HG03095 (cell line): ENCODE results near the gene FMNL2.

Experiments used
- ATAC-seq: cut with Tn5 transposase; IDR thresholded peaks from one replicate; pipeline ENCODE4 v1.9.1; 2021; ENCODE audit warnings: moderate library complexity; ENCODE audit not compliant: unreplicated experiment

Gene FMNL2

GRCh38 chr2:152421521-152422370 is 86.8 kb downstream of the FMNL2 start:
- no peak for ATAC-seq

- no peak for ATAC-seq
Observed at GRCh38 chr2:152423684-152424083, 88.7 kb downstream of the FMNL2 start.

- ATAC-seq: no peak
Observed at GRCh38 chr2:152425765-152426727, 91.1 kb downstream of the FMNL2 start.

- no peak for ATAC-seq
Observed at GRCh38 chr2:152426801-152427200, 91.8 kb downstream of the FMNL2 start.

DNA sequence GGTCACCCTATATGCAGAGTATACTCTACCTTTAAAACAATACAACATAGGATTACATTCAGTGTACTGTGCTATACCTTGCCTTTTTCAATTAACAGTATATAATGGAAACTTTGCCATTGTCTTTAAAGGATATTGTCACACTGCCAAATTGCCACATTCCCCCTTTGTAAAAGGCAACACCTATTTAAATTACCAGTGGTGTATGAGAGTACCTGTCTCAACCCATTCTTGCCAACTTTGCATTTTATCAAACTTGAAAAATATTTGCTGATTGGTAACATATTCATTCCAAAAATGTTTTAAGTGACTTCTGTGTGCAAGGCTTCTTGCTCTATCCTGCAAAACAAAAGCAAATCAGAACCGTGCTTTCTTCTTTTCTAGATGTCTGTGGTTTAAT is 92.9 kb downstream of the FMNL2 start:
- no peak for ATAC-seq

DNA sequence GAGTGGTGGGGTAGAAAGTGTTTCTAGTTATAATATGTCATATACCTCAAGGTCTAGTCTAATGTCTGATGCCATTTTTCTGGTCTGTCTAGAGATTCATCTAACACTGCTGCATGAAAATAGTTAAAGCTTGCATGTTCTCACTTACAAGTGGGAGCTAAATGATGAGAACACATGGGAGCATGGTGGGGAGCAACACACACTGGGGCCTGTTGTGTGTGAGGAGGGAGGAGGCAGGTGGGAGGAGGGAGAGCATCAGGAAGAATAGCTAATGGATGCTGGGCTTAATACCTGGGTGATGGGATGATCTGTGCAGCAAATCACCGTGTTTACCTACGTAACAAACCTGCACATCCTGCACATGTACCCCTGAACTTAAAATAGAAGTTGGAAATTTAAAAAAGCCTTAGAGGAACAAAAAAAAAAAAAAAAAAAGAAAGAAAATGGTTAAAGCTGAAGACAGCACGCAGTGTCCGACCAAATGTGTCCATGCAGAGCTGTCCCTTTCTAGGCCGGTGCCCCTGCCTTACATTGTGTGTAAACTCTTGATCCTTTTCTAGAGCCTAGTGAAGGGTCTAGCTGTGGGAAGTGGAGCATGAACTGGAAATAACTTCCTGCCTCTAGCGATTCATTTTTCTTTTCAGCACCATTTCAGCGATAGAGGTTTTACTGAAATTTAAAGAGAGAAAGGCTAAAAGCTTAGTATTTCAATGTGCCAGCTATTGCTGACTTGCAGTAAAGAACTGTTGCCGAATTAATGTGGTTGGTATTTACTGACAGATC is 94.0 kb downstream of the FMNL2 start:
- no peak for ATAC-seq

DNA sequence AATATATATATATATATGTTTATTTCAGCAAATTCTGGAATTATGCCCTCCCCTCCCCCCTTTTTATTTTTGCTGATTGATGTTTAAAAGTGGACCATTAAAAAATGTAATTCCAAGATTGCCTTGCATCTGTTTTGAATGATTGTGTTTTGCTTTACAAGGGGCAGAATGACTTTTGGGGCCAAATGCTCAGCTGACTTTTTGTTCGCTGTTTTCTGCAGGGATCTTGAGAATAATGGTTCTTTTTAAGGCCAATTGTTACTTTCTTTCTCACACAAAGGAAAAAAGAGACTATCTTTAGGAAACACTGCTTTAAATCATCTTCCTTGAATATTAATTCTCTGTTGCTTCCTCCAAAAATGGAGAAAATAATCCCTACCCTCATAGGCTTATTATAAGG is 95.9 kb downstream of the FMNL2 start:
- ATAC-seq: no peak

DNA sequence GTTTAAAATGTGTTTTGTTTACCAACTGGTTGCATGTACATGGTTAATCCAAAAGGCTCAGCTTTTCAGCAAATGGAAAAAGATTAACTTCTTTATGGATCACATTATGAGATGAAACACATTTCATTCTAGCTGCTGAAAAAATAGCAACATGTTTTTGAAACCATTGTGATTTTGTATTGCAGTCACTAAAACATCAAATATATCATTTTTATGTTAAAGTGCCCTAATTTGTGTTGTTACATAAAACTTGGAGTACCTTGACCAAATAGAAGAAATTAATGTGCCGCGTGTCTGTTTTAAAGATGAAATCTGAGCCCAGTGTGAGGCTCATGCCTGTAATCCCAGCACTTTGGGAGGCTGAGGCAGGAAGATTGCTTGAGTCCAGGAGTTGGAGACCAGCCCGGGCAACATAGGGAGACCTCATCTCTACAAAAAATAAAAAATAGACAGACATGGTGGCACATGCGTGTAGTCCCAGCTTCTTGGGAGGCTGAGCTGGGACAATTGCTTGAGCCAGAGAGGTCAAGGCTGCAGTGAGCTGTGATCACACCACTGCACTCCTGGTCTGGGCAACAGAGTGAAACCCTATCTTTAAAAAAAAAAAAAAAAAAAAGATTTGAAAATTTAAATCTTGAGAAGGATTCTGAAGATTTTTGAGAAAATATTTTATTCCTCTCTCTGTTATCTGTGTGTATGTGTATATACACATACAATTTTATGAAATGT is 96.6 kb downstream of the FMNL2 start:
- no peak for ATAC-seq

DNA sequence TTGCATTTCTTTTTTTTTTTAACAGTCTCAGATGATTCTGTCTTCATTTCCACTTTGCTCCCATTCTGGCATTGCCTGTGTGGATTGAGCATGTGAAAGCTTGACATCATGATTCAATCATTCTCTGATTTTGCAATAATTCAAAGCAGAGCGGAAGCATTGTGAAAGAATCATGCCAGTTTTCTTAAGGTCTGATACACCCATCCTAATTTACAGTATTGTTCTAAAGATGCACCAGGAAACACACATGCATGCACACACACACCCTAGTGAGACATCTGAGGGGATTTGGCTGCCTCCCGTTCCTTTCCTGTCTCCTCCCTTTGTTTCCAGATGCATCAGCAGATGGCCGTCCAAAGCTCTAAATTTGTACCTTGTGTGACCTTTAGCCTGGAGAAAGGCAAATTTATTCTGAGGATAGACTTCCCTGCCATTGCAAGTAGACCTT is 97.3 kb downstream of the FMNL2 start:
- ATAC-seq: no peak

- no peak for ATAC-seq
Observed at GRCh38 chr2:152432765-152433164, 97.8 kb downstream of the FMNL2 start.

DNA sequence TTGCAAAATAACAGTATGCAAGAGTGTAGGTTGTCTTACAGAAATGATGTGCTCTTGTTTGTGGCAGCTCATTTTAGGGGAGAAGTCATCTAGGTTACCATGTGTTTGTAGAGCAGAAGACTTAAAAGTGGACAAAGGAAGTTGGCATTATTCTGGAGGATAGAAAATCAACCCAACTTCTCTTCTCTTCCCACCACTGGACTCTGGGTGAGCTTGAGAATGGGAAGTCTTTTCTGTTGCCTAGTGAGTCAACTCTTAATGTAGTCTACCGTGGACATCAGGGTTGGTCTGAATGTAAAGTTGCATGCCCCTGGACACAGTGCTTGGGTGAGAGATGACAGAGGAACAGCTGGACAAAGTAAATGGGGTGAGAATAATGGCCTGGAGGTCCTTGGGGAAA is 98.3 kb downstream of the FMNL2 start:
- no peak for ATAC-seq

DNA sequence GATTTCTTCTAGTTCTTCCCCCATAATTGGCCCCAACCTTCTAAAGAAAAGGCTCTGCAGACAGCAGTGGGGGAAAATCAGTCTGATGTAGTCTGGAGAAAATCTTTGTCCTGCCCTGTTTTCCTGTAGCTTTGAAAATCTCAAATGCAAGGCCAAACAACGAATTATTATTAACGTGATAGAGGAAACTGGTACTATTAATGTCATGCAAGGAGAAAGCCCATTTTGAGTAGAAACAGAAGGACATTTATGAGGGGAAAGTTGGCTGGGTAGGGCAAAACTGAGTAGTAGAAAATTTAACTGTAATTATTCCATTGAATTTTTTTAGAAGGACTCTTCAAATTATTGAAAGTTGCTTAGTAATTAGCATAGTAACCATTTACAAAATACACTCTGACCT is 98.8 kb downstream of the FMNL2 start:
- no peak for ATAC-seq

DNA sequence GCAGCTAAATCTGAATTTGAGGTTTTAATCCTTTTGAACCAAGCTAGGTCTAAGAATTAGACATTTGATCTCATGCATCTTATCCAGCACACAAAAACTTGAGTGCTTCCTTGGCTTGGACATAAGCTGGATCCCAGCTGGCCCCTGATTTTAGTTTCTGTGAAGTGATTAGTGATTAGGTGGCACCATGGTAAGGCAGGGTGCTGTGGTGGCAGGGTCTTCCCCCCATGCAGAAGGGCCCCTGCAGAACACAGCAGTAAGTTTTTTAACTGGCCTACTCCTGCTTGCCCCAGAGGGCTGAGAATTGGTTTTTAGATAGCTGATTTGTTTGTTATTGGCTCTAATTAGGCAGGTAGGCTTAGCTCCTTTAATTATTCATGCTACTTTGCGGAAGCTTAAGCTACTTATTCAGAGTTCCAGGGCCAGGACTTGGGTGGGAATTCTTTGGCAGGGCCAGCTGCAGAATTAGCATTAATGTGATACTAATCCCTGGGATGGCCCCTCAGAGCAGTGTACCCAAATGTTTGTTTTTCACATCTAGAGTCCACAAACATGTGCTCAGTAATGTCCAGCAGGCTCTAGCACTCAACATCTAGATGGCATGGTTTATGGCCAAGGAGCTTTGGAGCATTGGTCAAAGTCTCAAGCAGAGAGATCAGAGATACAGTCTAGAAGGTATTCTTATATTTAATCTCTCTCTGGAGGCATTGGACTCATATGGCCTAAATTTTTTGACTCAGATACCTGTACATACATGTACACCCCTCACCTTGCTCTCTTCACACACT is 99.6 kb downstream of the FMNL2 start:
- ATAC-seq: no peak

- no peak for ATAC-seq
Observed at GRCh38 chr2:152436148-152436547, 101.2 kb downstream of the FMNL2 start.

GRCh38 chr2:152437276-152438108 is 102.5 kb downstream of the FMNL2 start:
- no peak for ATAC-seq

- ATAC-seq: no peak
Observed at GRCh38 chr2:152440049-152440448, 105.1 kb downstream of the FMNL2 start.

DNA sequence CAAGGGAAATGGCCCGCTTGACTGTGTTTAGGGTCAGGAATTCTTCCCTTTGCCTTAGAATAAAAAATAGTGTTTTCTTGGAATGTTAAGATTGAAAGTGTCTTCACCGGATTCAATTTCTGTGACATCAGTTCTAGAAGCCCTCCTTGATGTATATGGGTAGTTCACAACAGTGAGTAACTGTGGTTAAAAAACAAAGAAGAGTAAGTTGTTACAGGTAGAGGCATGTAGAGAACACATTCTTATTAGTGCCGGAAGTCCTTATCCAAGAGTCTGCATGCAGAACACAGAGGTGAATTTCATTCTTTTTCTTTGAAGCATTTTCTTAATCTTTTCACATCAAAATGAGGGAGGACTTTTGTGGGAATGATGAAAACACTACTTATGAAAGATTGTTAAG is 105.5 kb downstream of the FMNL2 start:
- ATAC-seq: no peak

DNA sequence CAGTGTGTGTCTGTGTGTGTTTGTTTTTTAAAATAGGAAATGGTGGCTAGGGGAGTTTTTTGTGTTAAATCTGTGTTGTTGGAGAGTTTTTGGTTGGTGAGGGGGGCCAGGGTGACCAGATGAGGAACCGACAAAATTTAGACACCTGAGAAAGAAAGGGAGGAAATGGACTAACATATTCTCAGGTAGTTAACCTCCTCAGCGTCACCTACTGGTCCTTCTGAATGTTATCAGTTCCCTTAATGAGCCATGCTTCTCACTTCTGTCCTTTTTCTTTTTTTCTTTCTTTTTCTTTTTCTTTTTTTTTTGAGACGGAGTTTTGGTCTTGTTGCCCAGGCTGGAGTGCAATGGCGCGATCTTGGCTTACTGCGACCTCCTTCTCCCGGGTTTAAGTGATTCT is 107.0 kb downstream of the FMNL2 start:
- ATAC-seq: no peak

GRCh38 chr2:152443771-152444170 is 108.8 kb downstream of the FMNL2 start:
- no peak for ATAC-seq
